Measurements from ENCODE around the gene HSPA12A.
"Not testable (repeated sequence)": the region's sequence is repeated elsewhere in the genome, so short reads cannot be mapped to it uniquely, and the experiment has no call there.

Gene HSPA12A

GRCh38 chr10:116713846-116714245, 28.5 kb downstream of the HSPA12A start:
- no peak overlapping the region for H3K27ac ChIP-seq (ENCODE audit: low read depth, low read length)
- no peak overlapping the region for H3K4me3 ChIP-seq (ENCODE audit: low read depth, low read length)
- no peak overlapping the region for H3K9ac ChIP-seq (ENCODE audit: low read depth, low read length)
- no peaks in the 10 kb centered on the region for H3K4me1 ChIP-seq (ENCODE audit: control insufficient read depth, insufficient read depth, low read length)
- H3K27me3 ChIP-seq (ENCODE audit: control insufficient read depth, insufficient read depth, low read length) = no peaks in the 10 kb centered on the region
- no peaks in the 10 kb centered on the region for H3K36me3 ChIP-seq (ENCODE audit: control insufficient read depth, insufficient read depth, low read length)
- H3K9me3 ChIP-seq (ENCODE audit: control insufficient read depth, insufficient read depth, low read length) = no peaks in the 10 kb centered on the region

- H3K4me1 ChIP-seq (ENCODE audit: control insufficient read depth, insufficient read depth, low read length) = no peaks in the 10 kb centered on the region
- no peaks in the 10 kb centered on the region for H3K36me3 ChIP-seq (ENCODE audit: control insufficient read depth, insufficient read depth, low read length)
- no peak overlapping the region for H3K9ac ChIP-seq (ENCODE audit: low read depth, low read length)
- H3K9me3 ChIP-seq (ENCODE audit: control insufficient read depth, insufficient read depth, low read length) = no peaks in the 10 kb centered on the region
- H3K4me3 ChIP-seq (ENCODE audit: low read depth, low read length) = no peak overlapping the region
- H3K27ac ChIP-seq (ENCODE audit: low read depth, low read length) = no peak overlapping the region
- no peaks in the 10 kb centered on the region for H3K27me3 ChIP-seq (ENCODE audit: control insufficient read depth, insufficient read depth, low read length)
Measured at GRCh38 chr10:116712989-116713543, 29.3 kb downstream of the HSPA12A start.

DNA sequence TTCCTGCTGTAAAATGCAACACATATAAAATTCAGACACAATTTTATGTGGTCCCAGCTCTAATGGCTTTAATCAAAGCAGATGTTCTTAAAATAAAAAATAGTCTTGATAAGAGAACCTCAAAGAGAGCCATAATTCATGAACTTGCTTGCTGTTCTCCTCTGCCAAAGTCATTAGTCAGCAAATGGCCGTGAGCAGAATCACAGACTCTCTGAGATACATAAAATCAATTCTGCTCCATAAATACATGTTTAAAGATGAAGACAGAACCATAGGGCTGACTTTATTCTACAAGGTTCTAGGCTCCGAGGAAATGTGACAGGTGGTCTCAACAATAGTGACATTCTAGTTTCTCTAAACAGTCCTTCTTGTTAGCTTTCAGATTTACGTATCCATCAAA, 29.8 kb downstream of the HSPA12A start:
- Histone ChIP-seq H3K4me1 (ENCODE audit: control insufficient read depth, insufficient read depth, low read length) (peaks cover 3% of the 10 kb centered on the region; the same call in 1 of the 2 replicates), H3K36me3 (ENCODE audit: control insufficient read depth, insufficient read depth, low read length) (no peaks in the 10 kb centered on the region), H3K9me3 (ENCODE audit: control insufficient read depth, insufficient read depth, low read length) (no peaks in the 10 kb centered on the region), H3K27me3 (ENCODE audit: control insufficient read depth, insufficient read depth, low read length) (no peaks in the 10 kb centered on the region), H3K4me3 (ENCODE audit: low read depth, low read length) (no peak overlapping the region), H3K27ac (ENCODE audit: low read depth, low read length) (no peak overlapping the region), H3K9ac (ENCODE audit: low read depth, low read length) (no peak overlapping the region)

- not testable (repeated sequence) for H3K9me3 ChIP-seq (ENCODE audit: control insufficient read depth, insufficient read depth, low read length); H3K4me1 ChIP-seq (ENCODE audit: control insufficient read depth, insufficient read depth, low read length); H3K36me3 ChIP-seq (ENCODE audit: control insufficient read depth, insufficient read depth, low read length); H3K27ac ChIP-seq (ENCODE audit: low read depth, low read length); H3K9ac ChIP-seq (ENCODE audit: low read depth, low read length); H3K4me3 ChIP-seq (ENCODE audit: low read depth, low read length); H3K27me3 ChIP-seq (ENCODE audit: control insufficient read depth, insufficient read depth, low read length)
Measured at GRCh38 chr10:116711803-116712202, 30.6 kb downstream of the HSPA12A start.

DNA sequence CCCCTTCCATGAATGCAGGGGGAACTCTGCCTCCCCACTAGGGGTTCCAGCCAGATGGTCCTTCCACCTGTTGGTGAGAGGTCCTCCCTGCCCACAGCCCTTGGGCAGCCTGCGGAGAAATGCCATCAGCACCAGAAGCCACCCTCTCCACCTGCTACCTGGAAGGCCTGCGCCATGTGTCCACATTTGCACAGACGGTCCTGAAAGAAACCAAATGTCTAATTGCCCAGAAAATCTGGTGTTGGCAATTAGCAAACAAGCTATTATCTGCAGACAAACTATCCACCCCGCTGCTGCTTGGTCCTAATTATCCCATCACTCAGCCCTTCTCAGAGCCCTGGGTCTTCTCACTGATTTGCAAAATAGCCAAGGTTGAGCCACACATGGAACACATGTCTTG, 32.3 kb downstream of the HSPA12A start:
- no peaks in the 10 kb centered on the region for H3K36me3 ChIP-seq (ENCODE audit: control insufficient read depth, insufficient read depth, low read length)
- peaks cover 12% of the 10 kb centered on the region; the same call in 1 of the 2 replicates for H3K4me1 ChIP-seq (ENCODE audit: control insufficient read depth, insufficient read depth, low read length)
- no peaks in the 10 kb centered on the region for H3K9me3 ChIP-seq (ENCODE audit: control insufficient read depth, insufficient read depth, low read length)
- no peak overlapping the region for H3K9ac ChIP-seq (ENCODE audit: low read depth, low read length)
- H3K27ac ChIP-seq (ENCODE audit: low read depth, low read length) = no peak overlapping the region
- H3K27me3 ChIP-seq (ENCODE audit: control insufficient read depth, insufficient read depth, low read length) = no peaks in the 10 kb centered on the region
- H3K4me3 ChIP-seq (ENCODE audit: low read depth, low read length) = no peak overlapping the region

GRCh38 chr10:116708877-116709276, 33.5 kb downstream of the HSPA12A start:
- no peaks in the 10 kb centered on the region for H3K9me3 ChIP-seq (ENCODE audit: control insufficient read depth, insufficient read depth, low read length)
- peaks cover 12% of the 10 kb centered on the region; the same call in 1 of the 2 replicates for H3K4me1 ChIP-seq (ENCODE audit: control insufficient read depth, insufficient read depth, low read length)
- no peaks in the 10 kb centered on the region for H3K27me3 ChIP-seq (ENCODE audit: control insufficient read depth, insufficient read depth, low read length)
- H3K4me3 ChIP-seq (ENCODE audit: low read depth, low read length) = no peak overlapping the region
- H3K9ac ChIP-seq (ENCODE audit: low read depth, low read length) = no peak overlapping the region
- no peaks in the 10 kb centered on the region for H3K36me3 ChIP-seq (ENCODE audit: control insufficient read depth, insufficient read depth, low read length)
- H3K27ac ChIP-seq (ENCODE audit: low read depth, low read length) = no peak overlapping the region

DNA sequence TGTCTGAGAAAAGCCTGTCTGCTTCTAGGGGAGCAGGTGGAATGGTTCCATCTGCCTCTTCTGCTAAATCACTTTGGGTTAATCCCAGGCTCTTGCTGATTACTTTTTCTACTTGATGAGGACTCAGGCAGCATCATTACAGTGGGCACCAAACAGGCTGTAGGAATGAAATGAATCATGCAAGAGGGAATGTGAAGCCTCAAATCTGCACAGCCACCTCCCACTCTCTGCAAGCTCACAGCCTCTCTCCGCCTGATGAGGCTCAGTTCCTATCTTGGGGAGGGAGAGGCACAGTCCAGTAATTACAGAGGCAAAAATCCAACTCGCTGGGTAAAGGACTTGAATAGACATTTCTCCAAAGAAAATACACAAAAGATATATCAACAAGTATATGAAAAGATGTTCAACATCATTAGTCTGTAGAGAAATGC, 34.0 kb downstream of the HSPA12A start:
- no peak overlapping the region for H3K4me3 ChIP-seq (ENCODE audit: low read depth, low read length)
- no peaks in the 10 kb centered on the region for H3K27me3 ChIP-seq (ENCODE audit: control insufficient read depth, insufficient read depth, low read length)
- H3K27ac ChIP-seq (ENCODE audit: low read depth, low read length) = no peak overlapping the region
- H3K4me1 ChIP-seq (ENCODE audit: control insufficient read depth, insufficient read depth, low read length) = peaks cover 12% of the 10 kb centered on the region; the same call in 1 of the 2 replicates
- no peaks in the 10 kb centered on the region for H3K36me3 ChIP-seq (ENCODE audit: control insufficient read depth, insufficient read depth, low read length)
- H3K9me3 ChIP-seq (ENCODE audit: control insufficient read depth, insufficient read depth, low read length) = no peaks in the 10 kb centered on the region
- no peak overlapping the region for H3K9ac ChIP-seq (ENCODE audit: low read depth, low read length)

DNA sequence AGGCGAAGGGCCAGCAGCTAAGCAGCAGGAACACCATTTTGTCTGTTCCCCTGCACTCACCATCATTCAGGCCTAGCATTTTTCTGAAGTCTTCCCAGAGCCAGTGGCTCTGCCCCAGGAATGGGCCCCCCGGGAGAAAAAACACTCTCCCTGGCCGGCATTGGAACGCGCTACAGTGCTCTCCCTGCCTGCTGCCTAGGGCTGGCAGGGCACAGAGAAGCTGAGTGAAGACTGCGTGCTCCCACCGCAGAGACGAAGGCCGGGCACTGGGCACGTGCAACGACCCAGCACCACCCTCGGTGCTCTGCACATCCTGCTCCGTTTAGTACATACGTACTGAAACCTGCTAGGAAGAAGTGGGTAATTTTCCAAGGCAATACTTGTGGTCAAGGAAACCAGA, 34.4 kb downstream of the HSPA12A start:
- no peak overlapping the region for H3K4me3 ChIP-seq (ENCODE audit: low read depth, low read length)
- no peak overlapping the region for H3K27ac ChIP-seq (ENCODE audit: low read depth, low read length)
- H3K4me1 ChIP-seq (ENCODE audit: control insufficient read depth, insufficient read depth, low read length) = peaks cover 12% of the 10 kb centered on the region; the same call in 1 of the 2 replicates
- H3K36me3 ChIP-seq (ENCODE audit: control insufficient read depth, insufficient read depth, low read length) = no peaks in the 10 kb centered on the region
- H3K9me3 ChIP-seq (ENCODE audit: control insufficient read depth, insufficient read depth, low read length) = no peaks in the 10 kb centered on the region
- H3K27me3 ChIP-seq (ENCODE audit: control insufficient read depth, insufficient read depth, low read length) = no peaks in the 10 kb centered on the region
- no peak overlapping the region for H3K9ac ChIP-seq (ENCODE audit: low read depth, low read length)

DNA sequence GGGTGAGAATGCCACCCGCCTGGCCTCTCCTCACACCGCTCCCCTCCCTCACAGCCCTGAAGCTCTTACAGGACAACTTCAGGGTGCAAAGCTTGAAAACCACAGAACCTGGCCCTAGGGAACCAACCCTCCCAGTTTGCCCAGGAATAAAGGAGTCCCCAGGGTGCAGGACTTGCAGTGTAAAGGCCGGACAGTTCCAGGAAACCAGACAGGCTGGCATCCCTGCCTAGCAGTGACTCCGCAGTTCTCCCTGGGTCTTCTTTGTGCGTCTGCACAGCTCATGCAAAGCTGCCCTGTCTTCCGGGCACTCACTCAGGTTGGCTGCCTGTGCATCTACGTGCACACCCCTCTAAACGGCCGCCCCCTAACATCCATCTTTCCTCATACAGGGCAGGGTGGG, 36.1 kb downstream of the HSPA12A start:
- peaks cover 12% of the 10 kb centered on the region; the same call in 1 of the 2 replicates for H3K4me1 ChIP-seq (ENCODE audit: control insufficient read depth, insufficient read depth, low read length)
- no peak overlapping the region for H3K9ac ChIP-seq (ENCODE audit: low read depth, low read length)
- no peaks in the 10 kb centered on the region for H3K27me3 ChIP-seq (ENCODE audit: control insufficient read depth, insufficient read depth, low read length)
- no peaks in the 10 kb centered on the region for H3K36me3 ChIP-seq (ENCODE audit: control insufficient read depth, insufficient read depth, low read length)
- no peak overlapping the region for H3K27ac ChIP-seq (ENCODE audit: low read depth, low read length)
- no peaks in the 10 kb centered on the region for H3K9me3 ChIP-seq (ENCODE audit: control insufficient read depth, insufficient read depth, low read length)
- H3K4me3 ChIP-seq (ENCODE audit: low read depth, low read length) = no peak overlapping the region

GRCh38 chr10:116705498-116705897, 36.9 kb downstream of the HSPA12A start:
- Histone ChIP-seq H3K9ac (ENCODE audit: low read depth, low read length) (no peak overlapping the region), H3K27me3 (ENCODE audit: control insufficient read depth, insufficient read depth, low read length) (no peaks in the 10 kb centered on the region), H3K4me3 (ENCODE audit: low read depth, low read length) (no peak overlapping the region), H3K27ac (ENCODE audit: low read depth, low read length) (no peak overlapping the region), H3K36me3 (ENCODE audit: control insufficient read depth, insufficient read depth, low read length) (no peaks in the 10 kb centered on the region), H3K9me3 (ENCODE audit: control insufficient read depth, insufficient read depth, low read length) (no peaks in the 10 kb centered on the region), H3K4me1 (ENCODE audit: control insufficient read depth, insufficient read depth, low read length) (peaks cover 12% of the 10 kb centered on the region; the same call in 1 of the 2 replicates)

- Histone ChIP-seq H3K4me3 (ENCODE audit: low read depth, low read length) (no peak overlapping the region), H3K4me1 (ENCODE audit: control insufficient read depth, insufficient read depth, low read length) (peaks cover 12% of the 10 kb centered on the region; the same call in 1 of the 2 replicates), H3K36me3 (ENCODE audit: control insufficient read depth, insufficient read depth, low read length) (no peaks in the 10 kb centered on the region), H3K27ac (ENCODE audit: low read depth, low read length) (no peak overlapping the region), H3K27me3 (ENCODE audit: control insufficient read depth, insufficient read depth, low read length) (no peaks in the 10 kb centered on the region), H3K9ac (ENCODE audit: low read depth, low read length) (no peak overlapping the region), H3K9me3 (ENCODE audit: control insufficient read depth, insufficient read depth, low read length) (no peaks in the 10 kb centered on the region)
Measured at GRCh38 chr10:116704926-116705325, 37.4 kb downstream of the HSPA12A start.
